CD4-positive, CD25-positive, alpha-beta regulatory T cell (primary cell): ENCODE data around the gene KIFAP3. TPM values are rescaled to one million over a fixed set of nuclear protein-coding genes. Genes with fewer than 3 reads are reported as not detected.
A peak's percentile ranks its signal among the peaks of the same experiment; 100 is the strongest.

Experiments
- ATAC-seq, 2 donors: fragments of 150-1000 bp; cut with Tn5 transposase; one replicate each; pipeline ENCODE4 v1.10.0; 2021; ENCODE audit warnings: low read depth in 2 of 2, moderate number of reproducible peaks in 2 of 2, moderate library complexity in 1 of 2
- DNase-seq, 3 donors: peaks; one replicate each; pipeline versions ENCODE4 v3.0.0 to v3.0.0-alpha.2; 2012 to 2022; ENCODE audit warnings: mixed read lengths in 1 of 3
- H3K27ac ChIP-seq: one replicate; pipeline ENCODE4 v1.7.0; 2013; ENCODE audit warnings: mild to moderate bottlenecking, low read length; ENCODE audit not compliant: insufficient read depth, poor library complexity, severe bottlenecking
- H3K27me3 ChIP-seq: one replicate; pipeline ENCODE4 v1.7.0; 2013; ENCODE audit warnings: low read length; ENCODE audit not compliant: control insufficient read depth, insufficient read depth
- H3K36me3 ChIP-seq: one replicate; pipeline ENCODE4 v1.7.0; 2013; ENCODE audit warnings: mild to moderate bottlenecking, low read length, moderate library complexity; ENCODE audit not compliant: control insufficient read depth, insufficient read depth
- H3K4me1 ChIP-seq: 2 replicates; pipeline ENCODE4 v1.7.0; 2013; ENCODE audit warnings: mild to moderate bottlenecking, low read length; ENCODE audit not compliant: insufficient read depth, control insufficient read depth, poor library complexity, severe bottlenecking
- H3K4me3 ChIP-seq: one replicate; pipeline ENCODE4 v1.7.0; 2013; ENCODE audit warnings: low read depth, mild to moderate bottlenecking, low read length, moderate library complexity
- H3K9me3 ChIP-seq, 2 experiments: 1 replicate in 1 of 2; 2 replicates in 1 of 2; pipeline ENCODE4 v1.7.0; 2013; ENCODE audit warnings: low read length in 2 of 2, mild to moderate bottlenecking in 1 of 2, moderate library complexity in 1 of 2; ENCODE audit not compliant: control insufficient read depth in 2 of 2
- H3K27ac Mint-ChIP-seq, 3 donors: one replicate each; pipeline ENCODE4 v1.8.0; 2020 to 2022; ENCODE audit warnings: mild to moderate bottlenecking in 3 of 3, mixed read lengths in 3 of 3, moderate library complexity in 2 of 3
- H3K27me3 Mint-ChIP-seq: one replicate; pipeline ENCODE4 v1.8.0; 2022; ENCODE audit warnings: mild to moderate bottlenecking, mixed read lengths
- H3K36me3 Mint-ChIP-seq: one replicate; pipeline ENCODE4 v1.8.0; 2020; ENCODE audit warnings: mixed read lengths
- H3K4me1 Mint-ChIP-seq, 4 donors: one replicate each; pipeline ENCODE4 v1.8.0; 2020 to 2022; ENCODE audit warnings: mixed read lengths in 4 of 4, mild to moderate bottlenecking in 1 of 4
- H3K4me3 Mint-ChIP-seq, 4 donors: one replicate each; pipeline ENCODE4 v1.8.0; 2020 to 2022; ENCODE audit warnings: mild to moderate bottlenecking in 4 of 4, mixed read lengths in 4 of 4, moderate library complexity in 3 of 4
- H3K9me3 Mint-ChIP-seq, 7 donors: one replicate each; pipeline ENCODE4 v1.8.0; 2020 to 2022; ENCODE audit warnings: mixed read lengths in 7 of 7, mild to moderate bottlenecking in 3 of 7, moderate library complexity in 2 of 7
- polyA plus RNA-seq, 4 donors: library from polyadenylated mRNA; unstranded; fragments of 300-500 nt; fragmentation: Illumina TruSeq; gene quantifications; one replicate each; pipeline ENCODE4 v1.2.3, GENCODE V29; 2021
- total RNA-seq: library from RNA; stranded (reverse); gene quantifications from one replicate; pipeline ENCODE4 v1.2.3, GENCODE V29; 2022

KIFAP3 gene
- total and polyA plus RNA-seq, 5 donors from 2014 or later: 12.8 to 21.9 (median 18.0) TPM

GRCh38 chr1:170075186-170075585, 691 bp upstream of the KIFAP3 start:
- DNase-seq (peak in 1 of 3 donors; percentile 2), ATAC-seq (no peak)
- no peaks in the 10 kb centered on the region for H3K36me3 ChIP-seq
- H3K4me3 ChIP-seq: peak overlapping the region; percentile 95
- H3K9me3 ChIP-seq: peaks cover 9 to 10% of the 10 kb centered on the region in 2 experiments
- Mint-ChIP-seq H3K9me3 (peaks cover 0 to 7% (median 5%) of the 10 kb centered on the region in 7 donors), H3K4me3 (peak overlapping the region; percentile 78 to 99 (median 94)), H3K4me1 (peaks cover 25 to 52% (median 45%) of the 10 kb centered on the region in 4 donors), H3K36me3 (no peaks in the 10 kb centered on the region), H3K27me3 (peaks cover 7% of the 10 kb centered on the region), H3K27ac (peak overlapping the region; percentile 96 to 97 (median 97))
- H3K27ac ChIP-seq: peak overlapping the region; percentile 80
- H3K4me1 ChIP-seq: peaks cover 27% of the 10 kb centered on the region
- peaks cover 8% of the 10 kb centered on the region for H3K27me3 ChIP-seq

GRCh38 chr1:170073893-170074249, 624 bp downstream of the KIFAP3 start:
- Histone ChIP-seq H3K4me3 (peak overlapping the region; percentile 95), H3K36me3 (no peaks in the 10 kb centered on the region), H3K27ac (peak overlapping the region; percentile 80), H3K27me3 (peaks cover 1% of the 10 kb centered on the region), H3K9me3 (peaks cover 4% of the 10 kb centered on the region in 2 experiments), H3K4me1 (peaks cover 32% of the 10 kb centered on the region)
- H3K4me3 Mint-ChIP-seq: peak overlapping the region; percentile 78 to 99 (median 94)
- ATAC-seq: no peak
- DNase-seq: no peak
- H3K36me3 Mint-ChIP-seq: no peaks in the 10 kb centered on the region
- peak overlapping the region; percentile 96 to 97 (median 97) for H3K27ac Mint-ChIP-seq
- H3K27me3 Mint-ChIP-seq: peaks cover under 1% of the 10 kb centered on the region
- H3K9me3 Mint-ChIP-seq: peaks cover 0 to 3% (median under 1%) of the 10 kb centered on the region in 7 donors
- H3K4me1 Mint-ChIP-seq: peaks cover 28 to 65% (median 57%) of the 10 kb centered on the region in 4 donors

- H3K27me3 Mint-ChIP-seq: no peaks in the 10 kb centered on the region
- H3K4me1 Mint-ChIP-seq: peaks cover 48 to 85% (median 76%) of the 10 kb centered on the region in 4 donors
- ATAC-seq (no peak), DNase-seq (no peak)
- Histone ChIP-seq H3K9me3 (no peaks in the 10 kb centered on the region), H3K27me3 (no peaks in the 10 kb centered on the region), H3K4me1 (peaks cover 48% of the 10 kb centered on the region), H3K4me3 (peak overlapping the region; percentile 22), H3K27ac (no peak overlapping the region), H3K36me3 (no peaks in the 10 kb centered on the region)
- H3K9me3 Mint-ChIP-seq: no peaks in the 10 kb centered on the region
- no peak overlapping the region for H3K27ac Mint-ChIP-seq
- peak overlapping the region in 2 of 4 donors; percentile 33 to 79 for H3K4me3 Mint-ChIP-seq
- H3K36me3 Mint-ChIP-seq: no peaks in the 10 kb centered on the region
These were observed 3.1 kb downstream of the KIFAP3 start for GRCh38 chr1:170071378-170071777.

- H3K4me3 ChIP-seq: peak overlapping the region; percentile 69
- H3K4me3 Mint-ChIP-seq: peak overlapping the region; percentile 39 to 85 (median 70)
- H3K9me3 Mint-ChIP-seq: no peaks in the 10 kb centered on the region
- H3K27ac ChIP-seq: peak overlapping the region; percentile 67
- ATAC-seq (no peak), DNase-seq (peak in 1 of 3 donors; percentile 42)
- no peaks in the 10 kb centered on the region for H3K36me3 ChIP-seq
- no peaks in the 10 kb centered on the region for H3K9me3 ChIP-seq
- peaks cover 36% of the 10 kb centered on the region for H3K4me1 ChIP-seq
- peak overlapping the region; percentile 57 to 77 (median 77) for H3K27ac Mint-ChIP-seq
- H3K27me3 Mint-ChIP-seq: no peaks in the 10 kb centered on the region
- H3K27me3 ChIP-seq: no peaks in the 10 kb centered on the region
- H3K36me3 Mint-ChIP-seq: no peaks in the 10 kb centered on the region
- H3K4me1 Mint-ChIP-seq: peaks cover 44 to 71% (median 63%) of the 10 kb centered on the region in 4 donors
These were observed 5.6 kb downstream of the KIFAP3 start for GRCh38 chr1:170068923-170069322.

GRCh38 chr1:170067253-170067819, 7.2 kb downstream of the KIFAP3 start:
- Histone ChIP-seq H3K27ac (no peak overlapping the region), H3K27me3 (no peaks in the 10 kb centered on the region), H3K4me3 (peak overlapping the region; percentile 69), H3K4me1 (peaks cover 26% of the 10 kb centered on the region), H3K36me3 (no peaks in the 10 kb centered on the region), H3K9me3 (no peaks in the 10 kb centered on the region)
- Mint-ChIP-seq H3K4me1 (peaks cover 47 to 64% (median 60%) of the 10 kb centered on the region in 4 donors), H3K4me3 (peak overlapping the region in 3 of 4 donors; percentile 4 to 79 (median 31)), H3K27me3 (no peaks in the 10 kb centered on the region), H3K27ac (peak overlapping the region in 2 of 3 donors; percentile 35 to 53), H3K9me3 (peaks cover 0 to 8% (median 1%) of the 10 kb centered on the region in 7 donors), H3K36me3 (peaks cover 7% of the 10 kb centered on the region)
- no peak for DNase-seq
- no peak for ATAC-seq

GRCh38 chr1:170064821-170065220, 9.7 kb downstream of the KIFAP3 start:
- no peak overlapping the region for H3K4me3 Mint-ChIP-seq
- H3K27ac ChIP-seq: no peak overlapping the region
- peaks cover 20% of the 10 kb centered on the region for H3K4me1 ChIP-seq
- DNase-seq (no peak), ATAC-seq (no peak)
- H3K36me3 ChIP-seq: no peaks in the 10 kb centered on the region
- H3K9me3 Mint-ChIP-seq: peaks cover 0 to 9% (median 5%) of the 10 kb centered on the region in 7 donors
- H3K9me3 ChIP-seq: no peaks in the 10 kb centered on the region
- H3K4me3 ChIP-seq: no peak overlapping the region
- no peak overlapping the region for H3K27ac Mint-ChIP-seq
- H3K4me1 Mint-ChIP-seq: peaks cover 38 to 47% (median 45%) of the 10 kb centered on the region in 4 donors
- no peaks in the 10 kb centered on the region for H3K27me3 ChIP-seq
- H3K36me3 Mint-ChIP-seq: peaks cover 15% of the 10 kb centered on the region
- no peaks in the 10 kb centered on the region for H3K27me3 Mint-ChIP-seq

GRCh38 chr1:170063109-170063826, 11.2 kb downstream of the KIFAP3 start:
- no peak for DNase-seq
- H3K36me3 ChIP-seq: no peaks in the 10 kb centered on the region
- H3K27me3 Mint-ChIP-seq: no peaks in the 10 kb centered on the region
- H3K9me3 Mint-ChIP-seq: peaks cover 0 to 9% (median 5%) of the 10 kb centered on the region in 7 donors
- no peak for ATAC-seq
- no peaks in the 10 kb centered on the region for H3K27me3 ChIP-seq
- H3K36me3 Mint-ChIP-seq: peaks cover 15% of the 10 kb centered on the region
- H3K4me3 Mint-ChIP-seq: no peak overlapping the region
- no peaks in the 10 kb centered on the region for H3K9me3 ChIP-seq
- H3K4me1 ChIP-seq: peaks cover 10% of the 10 kb centered on the region
- H3K27ac ChIP-seq: no peak overlapping the region
- peak overlapping the region in 1 of 3 donors; percentile 78 for H3K27ac Mint-ChIP-seq
- no peak overlapping the region for H3K4me3 ChIP-seq
- peaks cover 36 to 45% (median 41%) of the 10 kb centered on the region in 4 donors for H3K4me1 Mint-ChIP-seq
